ENCODE data around the gene CLMN. TPM values are rescaled to one million over a fixed set of nuclear protein-coding genes. Genes with fewer than 3 reads are reported as not detected.

CLMN gene
- total and polyA plus RNA-seq, 8 donors, result 17.4 to 78.1 (median 59.8) TPM

GRCh38 chr14:95188380-95188779, 131.3 kb downstream of the CLMN start:
- WGBS, 2 donors, result 92 to 96% methylated on average over 3 of the region's 3 CpGs

GRCh38 chr14:95185767-95186392, 133.8 kb downstream of the CLMN start:
- intact Hi-C loops (cut with DNase I), result no loop called here
- Histone ChIP-seq H3K9me3 (no peaks in the 10 kb centered on the region), H3K27me3 (no peaks in the 10 kb centered on the region), H3K27ac (peak overlapping the region in 3 of 4 donors; percentile 44 to 76 (median 72)), H3K36me3 (no peaks in the 10 kb centered on the region), H3K4me1 (peaks cover 0 to 35% (median 25%) of the 10 kb centered on the region in 3 donors), H3K4me3 (peak overlapping the region in 1 of 4 donors; percentile 12)
- ATAC-seq (peak in 1 of 4 donors; percentile 2), FAIRE-seq (no peak), DNase-seq (no peak)
- TF ChIP-seq, protein P1, sequence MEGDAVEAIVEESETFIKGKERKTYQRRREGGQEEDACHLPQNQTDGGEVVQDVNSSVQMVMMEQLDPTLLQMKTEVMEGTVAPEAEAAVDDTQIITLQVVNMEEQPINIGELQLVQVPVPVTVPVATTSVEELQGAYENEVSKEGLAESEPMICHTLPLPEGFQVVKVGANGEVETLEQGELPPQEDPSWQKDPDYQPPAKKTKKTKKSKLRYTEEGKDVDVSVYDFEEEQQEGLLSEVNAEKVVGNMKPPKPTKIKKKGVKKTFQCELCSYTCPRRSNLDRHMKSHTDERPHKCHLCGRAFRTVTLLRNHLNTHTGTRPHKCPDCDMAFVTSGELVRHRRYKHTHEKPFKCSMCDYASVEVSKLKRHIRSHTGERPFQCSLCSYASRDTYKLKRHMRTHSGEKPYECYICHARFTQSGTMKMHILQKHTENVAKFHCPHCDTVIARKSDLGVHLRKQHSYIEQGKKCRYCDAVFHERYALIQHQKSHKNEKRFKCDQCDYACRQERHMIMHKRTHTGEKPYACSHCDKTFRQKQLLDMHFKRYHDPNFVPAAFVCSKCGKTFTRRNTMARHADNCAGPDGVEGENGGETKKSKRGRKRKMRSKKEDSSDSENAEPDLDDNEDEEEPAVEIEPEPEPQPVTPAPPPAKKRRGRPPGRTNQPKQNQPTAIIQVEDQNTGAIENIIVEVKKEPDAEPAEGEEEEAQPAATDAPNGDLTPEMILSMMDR (IDR thresholded peaks at IDR 0.05), result no peak
- WGBS, 2 donors, result 86 to 91% methylated on average over 11 of the region's 11 CpGs

More at GRCh38 chr14:95188380-95188779, 131.3 kb downstream of the CLMN start:
- DNase-seq, result no peak
- Histone ChIP-seq H3K27me3 (no peaks in the 10 kb centered on the region), H3K36me3 (peaks cover 0 to 11% (median 0%) of the 10 kb centered on the region in 3 donors), H3K27ac (no peak overlapping the region), H3K4me1 (peaks cover 0 to 28% (median 17%) of the 10 kb centered on the region in 3 donors), H3K4me3 (no peak overlapping the region), H3K9me3 (no peaks in the 10 kb centered on the region)
- TF ChIP-seq, protein P1 (IDR thresholded peaks at IDR 0.05), result no peak
- intact Hi-C loops (cut with DNase I), result no loop called here
- no peak for ATAC-seq
- FAIRE-seq, result no peak

DNA sequence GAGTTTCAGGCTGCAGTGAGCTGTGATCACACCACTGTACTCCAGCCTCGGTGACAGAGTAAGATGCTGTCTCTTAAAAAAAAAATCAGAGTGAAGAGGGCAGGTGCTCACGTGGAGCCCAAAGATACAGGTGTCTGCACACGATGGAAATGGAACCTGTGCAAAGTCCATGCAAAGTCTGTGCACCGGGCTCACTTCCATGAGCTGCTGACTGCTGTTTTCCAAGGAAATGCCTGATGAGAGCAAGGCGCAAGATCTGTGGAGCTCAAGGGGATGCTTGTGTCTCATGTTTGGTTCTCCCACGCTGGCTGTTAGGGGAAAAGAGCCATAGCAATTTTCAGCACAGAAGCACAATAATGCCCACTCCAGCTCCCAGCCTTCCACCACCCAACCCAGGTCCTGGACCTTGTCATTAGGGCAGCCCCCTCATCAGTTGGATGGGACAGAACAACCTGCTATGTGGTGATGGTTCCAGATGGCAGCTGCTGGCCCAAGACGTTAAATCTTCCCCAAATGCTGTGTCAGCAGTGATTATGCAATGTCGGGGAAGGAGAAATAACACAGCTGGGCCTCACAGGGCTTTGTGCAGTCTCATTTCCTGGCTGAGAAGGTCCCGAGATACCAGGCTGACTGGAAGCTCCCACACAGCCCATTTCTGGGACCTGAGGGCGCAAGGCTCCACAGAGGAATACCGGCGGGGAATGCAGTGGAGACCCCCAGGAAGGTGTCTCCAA, 134.5 kb downstream of the CLMN start:
- H3K27me3 ChIP-seq, result no peaks in the 10 kb centered on the region
- peaks cover 0 to 35% (median 25%) of the 10 kb centered on the region in 3 donors for H3K4me1 ChIP-seq
- peak overlapping the region; percentile 27 to 76 (median 58) for H3K27ac ChIP-seq
- no peak for FAIRE-seq
- intact Hi-C loops (cut with DNase I), result no loop called here
- 71 to 74% methylated on average over 12 of the region's 12 CpGs for WGBS, 2 donors
- peak overlapping the region in 1 of 4 donors; percentile 12 for H3K4me3 ChIP-seq
- no peaks in the 10 kb centered on the region for H3K36me3 ChIP-seq
- TF ChIP-seq, protein P1 (IDR thresholded peaks at IDR 0.05), result no peak
- ATAC-seq, result peak; percentile 32 to 77 (median 73)
- no peaks in the 10 kb centered on the region for H3K9me3 ChIP-seq
- peak in 3 of 6 donors; percentile 36 to 56 (median 44) for DNase-seq

DNA sequence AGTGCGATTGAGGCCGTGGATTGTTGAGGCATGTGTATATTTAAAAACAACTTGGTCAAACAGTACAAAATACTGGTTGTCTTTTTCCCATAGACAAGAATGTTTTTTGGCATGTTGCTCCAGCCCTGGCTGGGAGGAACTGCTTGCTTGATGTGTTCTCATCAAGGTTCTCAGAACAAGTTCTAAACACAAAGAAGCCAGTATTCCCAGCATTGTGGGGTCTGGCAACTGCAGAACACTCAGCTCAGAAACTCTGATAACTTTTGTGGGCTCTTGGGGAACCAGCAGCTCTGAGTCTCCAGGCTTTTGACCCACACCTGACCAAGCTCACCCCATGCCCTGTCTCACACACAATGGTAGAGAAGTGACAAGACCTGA, 135.3 kb downstream of the CLMN start:
- Histone ChIP-seq H3K27me3 (no peaks in the 10 kb centered on the region), H3K9me3 (no peaks in the 10 kb centered on the region), H3K4me1 (peaks cover 0 to 35% (median 25%) of the 10 kb centered on the region in 3 donors), H3K27ac (peak overlapping the region; percentile 23 to 76 (median 50)), H3K4me3 (no peak overlapping the region), H3K36me3 (no peaks in the 10 kb centered on the region)
- WGBS, 2 donors, result 16 to 19% methylated on average over 2 of the region's 2 CpGs
- intact Hi-C loops (cut with DNase I), result no loop called here
- ATAC-seq (peak in 3 of 4 donors; percentile 8 to 37 (median 30)), DNase-seq (no peak), FAIRE-seq (no peak)
- TF ChIP-seq, protein P1 (IDR thresholded peaks at IDR 0.05), result no peak
